ENCODE data around the gene HAUS8.

- no peak for TF ChIP-seq CTCF (IDR thresholded peaks at IDR 0.05)
- no peak for TF ChIP-seq POLR2A (IDR thresholded peaks at IDR 0.05)
These were observed 6.7 kb upstream of the HAUS8 start for GRCh38 chr19:17081672-17082630.
